ENCODE results near the gene JMJD4. TPM values are rescaled to one million over a fixed set of nuclear protein-coding genes. Genes with fewer than 3 reads are reported as not detected.

Gene JMJD4
- total RNA-seq, 4 donors from 2014 or later: 20.6 to 31.7 (median 28.8) TPM

DNA sequence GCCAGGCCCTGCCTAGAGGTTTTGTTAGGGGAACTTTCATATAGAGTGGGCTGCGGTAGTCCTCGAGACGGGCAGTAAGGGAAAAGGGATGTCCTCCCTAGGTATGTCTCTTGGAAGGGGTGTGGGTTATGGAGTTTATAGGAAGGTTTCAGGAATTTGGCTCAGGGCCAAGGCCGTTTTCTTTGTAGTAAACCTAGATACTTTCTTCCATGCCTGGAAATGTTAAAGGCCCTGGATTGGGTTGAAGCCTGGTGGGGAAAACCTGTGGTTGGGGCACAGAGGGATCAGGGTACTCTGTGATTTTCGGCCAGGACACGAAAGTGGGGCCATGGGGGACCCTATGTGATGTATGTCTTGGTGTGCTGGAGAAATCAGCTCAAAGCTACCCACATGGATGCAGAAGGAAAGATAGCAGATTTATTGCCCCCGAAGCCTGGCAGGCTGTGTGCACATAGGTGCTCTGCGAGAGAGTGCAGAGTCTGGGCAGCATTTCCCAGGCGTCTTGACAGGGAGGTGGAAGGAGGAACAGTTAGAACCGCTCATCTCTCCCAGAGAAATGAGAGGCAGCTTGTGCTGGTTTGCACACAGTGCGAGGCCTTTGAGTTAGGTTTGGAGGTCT lies 1.8 kb upstream of the JMJD4 start:
- WGBS, 2 donors: 83 to 85% methylated on average over 11 of the region's 11 CpGs
- DNase-seq: no peak
- Histone ChIP-seq H3K27ac (no peak overlapping the region), H3K9me3 (no peaks in the 10 kb centered on the region), H3K36me3 (peaks cover 4 to 6% of the 10 kb centered on the region in 2 donors), H3K27me3 (no peaks in the 10 kb centered on the region), H3K4me3 (replicated peaks in 1 of 3) (no peak overlapping the region), H3K4me1 (peaks cover 18 to 19% of the 10 kb centered on the region in 2 donors)
- TF ChIP-seq POLR2A (IDR thresholded peaks at IDR 0.05): no peak
- TF ChIP-seq, protein P1, sequence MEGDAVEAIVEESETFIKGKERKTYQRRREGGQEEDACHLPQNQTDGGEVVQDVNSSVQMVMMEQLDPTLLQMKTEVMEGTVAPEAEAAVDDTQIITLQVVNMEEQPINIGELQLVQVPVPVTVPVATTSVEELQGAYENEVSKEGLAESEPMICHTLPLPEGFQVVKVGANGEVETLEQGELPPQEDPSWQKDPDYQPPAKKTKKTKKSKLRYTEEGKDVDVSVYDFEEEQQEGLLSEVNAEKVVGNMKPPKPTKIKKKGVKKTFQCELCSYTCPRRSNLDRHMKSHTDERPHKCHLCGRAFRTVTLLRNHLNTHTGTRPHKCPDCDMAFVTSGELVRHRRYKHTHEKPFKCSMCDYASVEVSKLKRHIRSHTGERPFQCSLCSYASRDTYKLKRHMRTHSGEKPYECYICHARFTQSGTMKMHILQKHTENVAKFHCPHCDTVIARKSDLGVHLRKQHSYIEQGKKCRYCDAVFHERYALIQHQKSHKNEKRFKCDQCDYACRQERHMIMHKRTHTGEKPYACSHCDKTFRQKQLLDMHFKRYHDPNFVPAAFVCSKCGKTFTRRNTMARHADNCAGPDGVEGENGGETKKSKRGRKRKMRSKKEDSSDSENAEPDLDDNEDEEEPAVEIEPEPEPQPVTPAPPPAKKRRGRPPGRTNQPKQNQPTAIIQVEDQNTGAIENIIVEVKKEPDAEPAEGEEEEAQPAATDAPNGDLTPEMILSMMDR (IDR thresholded peaks at IDR 0.05): no peak
- intact Hi-C loops (cut with DNase I): loop anchor here (10.0 kb wide), 1 partner anchor 368 kb away; the partner anchor contains the start of genes C1orf35 and MRPL55

DNA sequence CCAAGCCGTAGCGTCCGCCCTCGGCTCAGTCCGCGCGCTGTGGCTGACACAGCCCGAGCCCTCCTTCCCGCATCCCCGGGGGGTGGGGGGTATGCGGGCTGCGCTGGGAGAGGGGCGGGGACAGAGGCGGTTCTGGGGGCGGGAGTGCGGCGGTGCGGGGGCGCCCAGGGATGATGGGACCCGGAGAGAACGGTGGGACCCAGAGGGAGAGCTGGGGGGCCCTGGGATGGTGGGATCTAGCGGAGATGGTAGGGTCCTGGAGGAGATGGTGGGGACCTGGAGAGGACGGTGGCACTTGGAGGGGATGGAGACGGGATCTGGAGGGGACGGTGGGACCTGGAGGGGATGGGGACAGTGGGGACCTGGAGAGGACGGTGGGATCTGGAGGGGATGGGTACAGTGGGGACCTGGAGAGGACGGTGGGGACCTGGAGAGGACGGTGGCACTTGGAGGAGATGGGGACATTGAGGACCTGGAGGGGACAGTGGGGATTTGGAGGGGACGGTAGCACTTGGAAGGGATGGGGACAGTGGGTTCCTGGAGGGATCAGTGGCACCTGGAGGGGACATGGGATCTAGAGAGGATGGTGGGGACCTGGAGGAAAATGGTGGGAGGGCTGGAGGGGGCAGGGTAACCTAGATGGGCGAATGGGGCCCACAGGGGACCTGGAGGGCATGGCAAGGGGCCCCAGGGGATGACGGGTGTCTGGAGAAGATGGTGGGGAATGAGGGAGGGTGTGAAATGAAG lies 610 bp upstream of the JMJD4 start:
- peak overlapping the region; percentile 69 to 84 (median 80) for H3K27ac ChIP-seq
- no peaks in the 10 kb centered on the region for H3K9me3 ChIP-seq
- intact Hi-C loops (cut with DNase I): loop anchor here (10.0 kb wide), 1 partner anchor 369 kb away; the partner anchor contains the start of genes C1orf35 and MRPL55
- 2 to 4% methylated on average over 18 to 21 of the region's 31 CpGs for WGBS, 2 donors
- peaks cover 6 to 7% of the 10 kb centered on the region in 2 donors for H3K36me3 ChIP-seq
- no peak for DNase-seq
- H3K4me1 ChIP-seq: peaks cover 22% of the 10 kb centered on the region in 2 donors
- no peaks in the 10 kb centered on the region for H3K27me3 ChIP-seq
- TF ChIP-seq, protein P1 (IDR thresholded peaks at IDR 0.05): no peak
- TF ChIP-seq POLR2A (IDR thresholded peaks at IDR 0.05): no peak
- H3K4me3 ChIP-seq (replicated peaks in 1 of 3): peak overlapping the region; percentile 84 to 97 (median 89)

DNA sequence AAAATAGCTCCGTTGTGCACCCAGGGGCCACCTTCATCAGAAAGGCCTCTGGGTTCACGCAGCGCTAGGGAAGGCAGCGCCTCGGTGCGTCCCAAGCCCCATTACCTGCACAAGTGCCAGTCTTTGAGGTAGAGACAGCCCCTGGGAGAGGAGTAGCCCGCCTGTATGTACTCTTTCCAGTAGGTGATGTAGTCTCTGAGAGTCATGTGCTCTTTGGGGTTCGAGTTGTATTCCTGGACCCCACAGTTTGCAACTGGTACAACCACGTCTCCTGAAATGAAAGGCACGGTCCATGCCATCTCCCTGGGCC lies 601 bp downstream of the JMJD4 start:
- peak overlapping the region; percentile 84 to 97 (median 89) for H3K4me3 ChIP-seq (replicated peaks in 1 of 3)
- H3K9me3 ChIP-seq: no peaks in the 10 kb centered on the region
- WGBS, 2 donors: 1 to 5% methylated on average over 10 of the region's 10 CpGs
- intact Hi-C loops (cut with DNase I): loop anchor here (10.0 kb wide), 1 partner anchor 370 kb away; the partner anchor contains the start of genes C1orf35 and MRPL55
- H3K27ac ChIP-seq: peak overlapping the region in 1 of 3 donors; percentile 80
- H3K27me3 ChIP-seq: no peaks in the 10 kb centered on the region
- TF ChIP-seq, protein P1 (IDR thresholded peaks at IDR 0.05): no peak
- no peak for TF ChIP-seq POLR2A (IDR thresholded peaks at IDR 0.05)
- H3K4me1 ChIP-seq: peaks cover 31 to 33% of the 10 kb centered on the region in 2 donors
- DNase-seq: peak in 1 of 2 donors; percentile 18
- H3K36me3 ChIP-seq: peaks cover 6 to 7% of the 10 kb centered on the region in 2 donors

DNA sequence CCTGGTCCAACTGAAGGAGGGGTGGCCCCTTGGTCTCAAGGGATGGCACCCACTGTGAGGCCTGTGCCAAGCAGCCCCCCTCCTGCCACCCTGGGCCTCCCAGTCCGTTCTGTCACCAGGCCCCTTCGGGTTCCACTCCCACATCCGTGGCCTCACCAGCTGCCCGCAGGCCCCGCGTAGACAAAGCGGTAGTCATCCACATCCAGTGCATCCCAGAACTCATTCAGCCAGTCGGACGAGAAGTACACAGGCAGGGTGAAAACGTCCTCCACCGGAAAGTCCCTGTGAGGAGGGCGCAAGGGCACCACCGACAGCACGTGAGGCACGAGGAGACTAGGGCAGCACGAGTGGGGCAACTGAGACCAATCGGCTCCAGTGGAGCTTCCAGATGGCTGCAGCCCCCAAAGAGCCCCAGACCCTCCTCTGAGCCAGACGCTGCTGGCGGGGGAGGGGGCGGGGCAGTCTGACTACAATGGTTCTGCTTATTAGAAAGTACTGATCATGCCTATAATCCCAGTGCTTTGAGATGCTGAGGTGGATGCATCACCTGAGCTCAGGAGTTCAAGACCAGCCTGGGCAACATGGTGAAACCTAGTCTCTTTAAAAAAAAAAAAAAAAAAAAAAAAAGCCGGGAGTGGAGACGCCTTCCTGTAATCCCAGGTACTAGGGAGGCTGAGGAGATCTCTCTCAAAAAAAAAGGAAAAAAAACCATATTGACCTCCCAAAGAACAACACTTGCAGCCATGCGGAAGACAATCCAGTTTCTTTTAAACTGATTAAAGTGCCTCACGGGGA lies 1.2 kb downstream of the JMJD4 start:
- intact Hi-C loops (cut with DNase I): loop anchor here (10.0 kb wide), 1 partner anchor 371 kb away; the partner anchor contains the start of genes C1orf35 and MRPL55
- 71 to 75% methylated on average over 23 to 24 of the region's 24 CpGs for WGBS, 2 donors
- Histone ChIP-seq H3K4me3 (replicated peaks in 1 of 3) (peak overlapping the region; percentile 84 to 97 (median 89)), H3K27me3 (no peaks in the 10 kb centered on the region), H3K27ac (no peak overlapping the region), H3K9me3 (no peaks in the 10 kb centered on the region), H3K4me1 (peaks cover 36 to 38% of the 10 kb centered on the region in 2 donors), H3K36me3 (peaks cover 6 to 7% of the 10 kb centered on the region in 2 donors)
- no peak for TF ChIP-seq POLR2A (IDR thresholded peaks at IDR 0.05)
- TF ChIP-seq, protein P1 (IDR thresholded peaks at IDR 0.05): no peak
- no peak for DNase-seq
